HG03064 (cell line): ENCODE results near the gene MUC5AC.
"Not testable (repeated sequence)": the region's sequence is repeated elsewhere in the genome, so short reads cannot be mapped to it uniquely, and the experiment has no call there.

Experiments
- ATAC-seq: cut with Tn5 transposase; IDR thresholded peaks from one replicate; pipeline ENCODE4 v1.9.1; 2021; ENCODE audit warnings: low read depth; ENCODE audit not compliant: unreplicated experiment

The MUC5AC gene

GRCh38 chr11:1244557-1244956 is 86.8 kb downstream of the MUC5AC start:
- ATAC-seq, result not testable (repeated sequence)

- ATAC-seq, result not testable (repeated sequence)
Observed at GRCh38 chr11:1245717-1246116, 88.0 kb downstream of the MUC5AC start.

- ATAC-seq, result not testable (repeated sequence)
Observed at GRCh38 chr11:1246301-1246700, 88.5 kb downstream of the MUC5AC start.

GRCh38 chr11:1247026-1247425 is 89.3 kb downstream of the MUC5AC start:
- ATAC-seq, result not testable (repeated sequence)

- ATAC-seq, result not testable (repeated sequence)
Observed at GRCh38 chr11:1248951-1249350, 91.2 kb downstream of the MUC5AC start.

- not testable (repeated sequence) for ATAC-seq
Observed at GRCh38 chr11:1250411-1250810, 92.7 kb downstream of the MUC5AC start.
